Measurements from ENCODE around the gene TRO.

The TRO gene

DNA sequence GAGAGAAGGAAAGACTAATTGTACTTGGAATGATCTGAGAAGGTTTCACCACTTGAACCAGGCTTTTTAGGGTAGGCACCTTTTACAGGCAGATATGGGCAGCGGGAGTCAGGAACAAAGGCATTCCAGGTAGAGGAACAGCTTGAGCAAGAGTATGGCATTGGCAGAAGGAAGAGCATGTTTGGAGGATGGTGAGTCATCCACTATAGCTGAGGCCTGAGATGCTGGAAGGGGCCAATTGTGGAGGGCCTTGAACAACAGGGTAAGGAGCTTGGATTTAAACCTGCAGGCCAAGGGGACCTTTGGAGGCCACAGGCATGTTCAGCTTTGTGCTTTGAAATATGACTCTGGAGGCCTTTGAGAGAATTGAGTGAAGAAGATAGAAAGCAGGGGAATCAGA is 41.1 kb downstream of the TRO start:
- no peak for DNase-seq

- no peak for DNase-seq
Observed at GRCh38 chrX:54964766-54965497, 44.3 kb downstream of the TRO start.

- no peak for DNase-seq
Observed at GRCh38 chrX:54977387-54977786, 56.8 kb downstream of the TRO start.

DNA sequence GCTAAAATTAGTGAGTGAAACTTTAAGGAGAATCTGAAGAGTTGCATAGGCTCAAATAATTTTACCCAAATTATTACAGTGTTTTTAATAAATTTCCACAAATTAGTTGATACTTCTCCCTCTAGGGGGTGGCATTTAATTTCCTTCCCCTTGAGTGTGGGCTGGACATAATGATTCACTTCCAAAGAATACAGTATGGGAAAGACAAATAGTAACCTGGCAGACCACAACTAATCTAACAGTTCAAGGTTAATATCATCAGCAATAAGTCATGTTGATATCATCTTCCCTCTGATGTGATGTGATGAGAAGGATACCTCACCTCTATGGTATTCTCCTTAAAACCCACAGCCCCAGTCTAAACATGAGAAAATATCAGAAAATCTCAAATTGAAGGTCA is 57.8 kb downstream of the TRO start:
- DNase-seq = no peak

GRCh38 chrX:54979432-54979831 is 58.8 kb downstream of the TRO start:
- DNase-seq = no peak

DNA sequence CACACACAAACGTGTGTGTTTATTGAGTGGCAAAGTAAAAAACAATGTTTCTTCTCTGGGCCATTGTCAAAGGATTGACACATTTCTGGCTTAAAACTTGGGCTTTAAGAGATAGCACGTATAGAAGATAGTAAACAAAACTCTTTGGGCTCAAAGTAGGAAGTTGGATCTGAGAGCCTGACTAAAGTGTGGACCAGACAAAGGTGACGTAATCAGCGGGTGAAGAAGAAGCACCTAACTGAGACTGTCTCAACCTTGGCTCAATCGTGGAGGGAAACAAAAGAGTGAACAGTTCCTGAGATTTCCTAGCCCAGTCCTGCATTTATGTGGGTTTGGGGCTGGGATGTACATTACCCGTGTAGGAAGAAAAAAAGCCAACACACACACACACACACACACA is 59.7 kb downstream of the TRO start:
- DNase-seq = no peak

Data from activated T-cell treated with anti-CD3 and anti-CD28 coated beads, Interleukin-2, amount 50 U/mL, for 48 hours (primary cell).